Measurements from ENCODE around the gene ANK2. TPM values are rescaled to one million over a fixed set of nuclear protein-coding genes. Genes with fewer than 3 reads are reported as not detected.

Gene ANK2
- total RNA-seq, 1 experiment from 2014 or later = 5.5 TPM

DNA sequence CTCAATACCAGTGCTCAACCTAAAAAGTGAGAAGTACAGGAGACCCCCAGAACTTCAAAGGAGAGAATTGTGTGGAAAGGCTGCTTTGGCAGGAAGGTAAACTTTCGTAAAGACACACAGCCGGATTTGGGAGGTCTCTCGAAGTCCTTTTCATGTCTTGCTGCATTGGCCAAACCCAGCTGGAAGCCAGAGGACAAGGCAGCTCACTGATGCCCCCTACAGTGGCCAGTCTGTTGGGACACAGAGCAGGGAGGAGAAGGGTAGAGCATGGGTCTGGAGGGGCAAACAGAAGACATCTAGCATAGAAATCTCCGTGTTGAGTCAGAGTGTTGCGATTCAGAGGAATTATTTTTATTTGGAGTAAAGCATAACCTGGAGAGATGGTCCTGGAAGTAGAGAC, 198.9 kb downstream of the ANK2 start:
- no peak for ATAC-seq

DNA sequence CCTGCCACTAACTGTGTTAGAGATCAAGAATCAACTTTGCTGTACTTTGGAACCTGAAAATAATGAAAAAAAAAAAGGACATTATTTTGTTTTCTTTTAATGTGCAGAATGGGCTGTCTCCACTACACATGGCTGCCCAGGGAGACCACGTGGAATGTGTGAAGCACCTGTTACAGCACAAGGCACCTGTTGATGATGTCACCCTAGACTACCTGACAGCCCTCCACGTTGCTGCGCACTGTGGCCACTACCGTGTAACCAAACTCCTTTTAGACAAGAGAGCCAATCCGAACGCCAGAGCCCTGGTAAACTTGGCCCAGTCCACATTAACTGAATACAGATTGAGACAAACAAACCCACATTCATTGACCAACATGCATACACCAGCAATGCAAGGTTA, 206.2 kb downstream of the ANK2 start:
- in situ Hi-C loops (cut with HindIII; ENCODE audit: low pct_unique_long_range_greater_than_20kb, low sequenced_read_pairs) = no loop called here
- no peak for TF ChIP-seq TCF7L2 (IDR thresholded peaks at IDR 0.05; ENCODE audit: low read depth, low read length)
- TF ChIP-seq POLR2AphosphoS5 (IDR thresholded peaks at IDR 0.05; ENCODE audit: low read depth, low read length) = no peak
- TF ChIP-seq SIN3A (IDR thresholded peaks at IDR 0.05; ENCODE audit: borderline replicate concordance, insufficient read depth, low read depth, low read length) = no peak
- TF ChIP-seq, protein P1, sequence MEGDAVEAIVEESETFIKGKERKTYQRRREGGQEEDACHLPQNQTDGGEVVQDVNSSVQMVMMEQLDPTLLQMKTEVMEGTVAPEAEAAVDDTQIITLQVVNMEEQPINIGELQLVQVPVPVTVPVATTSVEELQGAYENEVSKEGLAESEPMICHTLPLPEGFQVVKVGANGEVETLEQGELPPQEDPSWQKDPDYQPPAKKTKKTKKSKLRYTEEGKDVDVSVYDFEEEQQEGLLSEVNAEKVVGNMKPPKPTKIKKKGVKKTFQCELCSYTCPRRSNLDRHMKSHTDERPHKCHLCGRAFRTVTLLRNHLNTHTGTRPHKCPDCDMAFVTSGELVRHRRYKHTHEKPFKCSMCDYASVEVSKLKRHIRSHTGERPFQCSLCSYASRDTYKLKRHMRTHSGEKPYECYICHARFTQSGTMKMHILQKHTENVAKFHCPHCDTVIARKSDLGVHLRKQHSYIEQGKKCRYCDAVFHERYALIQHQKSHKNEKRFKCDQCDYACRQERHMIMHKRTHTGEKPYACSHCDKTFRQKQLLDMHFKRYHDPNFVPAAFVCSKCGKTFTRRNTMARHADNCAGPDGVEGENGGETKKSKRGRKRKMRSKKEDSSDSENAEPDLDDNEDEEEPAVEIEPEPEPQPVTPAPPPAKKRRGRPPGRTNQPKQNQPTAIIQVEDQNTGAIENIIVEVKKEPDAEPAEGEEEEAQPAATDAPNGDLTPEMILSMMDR (IDR thresholded peaks at IDR 0.05) = no peak
- TF ChIP-seq, protein P2, sequence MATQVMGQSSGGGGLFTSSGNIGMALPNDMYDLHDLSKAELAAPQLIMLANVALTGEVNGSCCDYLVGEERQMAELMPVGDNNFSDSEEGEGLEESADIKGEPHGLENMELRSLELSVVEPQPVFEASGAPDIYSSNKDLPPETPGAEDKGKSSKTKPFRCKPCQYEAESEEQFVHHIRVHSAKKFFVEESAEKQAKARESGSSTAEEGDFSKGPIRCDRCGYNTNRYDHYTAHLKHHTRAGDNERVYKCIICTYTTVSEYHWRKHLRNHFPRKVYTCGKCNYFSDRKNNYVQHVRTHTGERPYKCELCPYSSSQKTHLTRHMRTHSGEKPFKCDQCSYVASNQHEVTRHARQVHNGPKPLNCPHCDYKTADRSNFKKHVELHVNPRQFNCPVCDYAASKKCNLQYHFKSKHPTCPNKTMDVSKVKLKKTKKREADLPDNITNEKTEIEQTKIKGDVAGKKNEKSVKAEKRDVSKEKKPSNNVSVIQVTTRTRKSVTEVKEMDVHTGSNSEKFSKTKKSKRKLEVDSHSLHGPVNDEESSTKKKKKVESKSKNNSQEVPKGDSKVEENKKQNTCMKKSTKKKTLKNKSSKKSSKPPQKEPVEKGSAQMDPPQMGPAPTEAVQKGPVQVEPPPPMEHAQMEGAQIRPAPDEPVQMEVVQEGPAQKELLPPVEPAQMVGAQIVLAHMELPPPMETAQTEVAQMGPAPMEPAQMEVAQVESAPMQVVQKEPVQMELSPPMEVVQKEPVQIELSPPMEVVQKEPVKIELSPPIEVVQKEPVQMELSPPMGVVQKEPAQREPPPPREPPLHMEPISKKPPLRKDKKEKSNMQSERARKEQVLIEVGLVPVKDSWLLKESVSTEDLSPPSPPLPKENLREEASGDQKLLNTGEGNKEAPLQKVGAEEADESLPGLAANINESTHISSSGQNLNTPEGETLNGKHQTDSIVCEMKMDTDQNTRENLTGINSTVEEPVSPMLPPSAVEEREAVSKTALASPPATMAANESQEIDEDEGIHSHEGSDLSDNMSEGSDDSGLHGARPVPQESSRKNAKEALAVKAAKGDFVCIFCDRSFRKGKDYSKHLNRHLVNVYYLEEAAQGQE (IDR thresholded peaks at IDR 0.05; ENCODE audit: insufficient read depth in 1 of 2, low read depth in 2 of 2, low read length in 1 of 2) = no peak
- Histone ChIP-seq H3K9me3 (ENCODE audit: control insufficient read depth, insufficient read depth, low read depth, low read length) (no peaks in the 10 kb centered on the region), H3K27me3 (ENCODE audit: control insufficient read depth, insufficient read depth, low read length) (no peaks in the 10 kb centered on the region), H3K4me3 (ENCODE audit: low read depth in 2 of 2, low read length in 2 of 2) (no peak overlapping the region), H3K4me1 (ENCODE audit: control insufficient read depth, insufficient read depth, low read length) (no peaks in the 10 kb centered on the region), H3K27ac (ENCODE audit: low read length) (no peak overlapping the region), H3K36me3 (ENCODE audit: control insufficient read depth, insufficient read depth, low read length) (no peaks in the 10 kb centered on the region)
- intact Hi-C loops (cut with micrococcal nuclease; ENCODE audit: unreplicated experiment) = no loop called here
- no TSS peak for BruUV-seq (replicated peaks)
- no peak for ATAC-seq
- DNase-seq (ENCODE audit: low read depth, low spot score) = no peak
- ChIA-PET POLR2A (no interaction called here), CTCF (no interaction called here)

More for the DNA sequence above, 198.9 kb downstream of the ANK2 start:
- Histone ChIP-seq H3K4me1 (ENCODE audit: control insufficient read depth, insufficient read depth, low read length) (no peaks in the 10 kb centered on the region), H3K4me3 (ENCODE audit: low read depth in 2 of 2, low read length in 2 of 2) (no peak overlapping the region), H3K27ac (ENCODE audit: low read length) (no peak overlapping the region), H3K9me3 (ENCODE audit: control insufficient read depth, insufficient read depth, low read depth, low read length) (no peaks in the 10 kb centered on the region), H3K27me3 (ENCODE audit: control insufficient read depth, insufficient read depth, low read length) (no peaks in the 10 kb centered on the region), H3K36me3 (ENCODE audit: control insufficient read depth, insufficient read depth, low read length) (no peaks in the 10 kb centered on the region)
- ChIA-PET CTCF (no interaction called here), POLR2A (no interaction called here)
- intact Hi-C loops (cut with micrococcal nuclease; ENCODE audit: unreplicated experiment) = no loop called here
- BruUV-seq (replicated peaks) = no TSS peak
- DNase-seq (ENCODE audit: low read depth, low spot score) = no peak
- TF ChIP-seq, protein P1 (IDR thresholded peaks at IDR 0.05) = no peak
- TF ChIP-seq POLR2AphosphoS5 (IDR thresholded peaks at IDR 0.05; ENCODE audit: low read depth, low read length) (no peak), TCF7L2 (IDR thresholded peaks at IDR 0.05; ENCODE audit: low read depth, low read length) (no peak), SIN3A (IDR thresholded peaks at IDR 0.05; ENCODE audit: borderline replicate concordance, insufficient read depth, low read depth, low read length) (no peak)
- TF ChIP-seq, protein P2 (IDR thresholded peaks at IDR 0.05; ENCODE audit: insufficient read depth in 1 of 2, low read depth in 2 of 2, low read length in 1 of 2) = no peak
- in situ Hi-C loops (cut with HindIII; ENCODE audit: low pct_unique_long_range_greater_than_20kb, low sequenced_read_pairs) = no loop called here

Measured in Panc1 (cell line).